SU-DHL-6 (cell line): ENCODE data around the gene DEDD2.

Experiments
- H2AFZ ChIP-seq: fragments of 200-600 bp; sonication (generic); 2 replicates; pipeline ENCODE4 v1.6.1; 2014; ENCODE audit warnings: low read depth, mild to moderate bottlenecking, moderate library complexity, mixed read lengths, antibody characterized with exemption, low read length; ENCODE audit not compliant: severe bottlenecking
- H3F3A ChIP-seq: fragments of 200-600 bp; shearing (Covaris generic); 2 replicates; pipeline ENCODE4 v1.6.0; 2016; ENCODE audit warnings: antibody characterized with exemption, mild to moderate bottlenecking; ENCODE audit not compliant: insufficient read depth
- H3K27ac ChIP-seq: fragments of 200-600 bp; sonication (generic); 2 replicates; pipeline ENCODE4 v1.5.1; 2016; ENCODE audit warnings: low read depth, mild to moderate bottlenecking, low read length, moderate library complexity, mixed read lengths
- H3K27me3 ChIP-seq: fragments of 200-600 bp; sonication (generic), shearing (Covaris generic); 2 replicates; pipeline ENCODE4 v1.6.0; 2014; ENCODE audit warnings: mild to moderate bottlenecking, low read length
- H3K36me3 ChIP-seq: fragments of 200-600 bp; sonication (generic); 2 replicates; pipeline ENCODE4 v1.6.1; 2014; ENCODE audit warnings: mild to moderate bottlenecking, low read length, mixed read lengths
- H3K4me2 ChIP-seq: fragments of 300-600, 200-600 bp; shearing (Covaris generic), sonication (generic); 2 replicates; pipeline ENCODE4 v1.6.0; 2014; ENCODE audit warnings: low read length, low read depth, mild to moderate bottlenecking; ENCODE audit not compliant: poor library complexity, severe bottlenecking
- H3K4me3 ChIP-seq: fragments of 200-600 bp; sonication (generic); 2 replicates; pipeline ENCODE4 v1.5.1; 2014; ENCODE audit warnings: antibody characterized with exemption, low read length, mild to moderate bottlenecking, mixed read lengths; ENCODE audit not compliant: insufficient read depth, poor library complexity, severe bottlenecking
- H3K79me2 ChIP-seq: fragments of 200-600 bp; sonication (generic); 2 replicates; pipeline ENCODE4 v1.6.1; 2014; ENCODE audit warnings: mild to moderate bottlenecking, low read length, moderate library complexity; ENCODE audit not compliant: insufficient read depth
- H3K9ac ChIP-seq: fragments of 200-600 bp; sonication (generic); 2 replicates; pipeline ENCODE4 v1.7.0; 2014; ENCODE audit warnings: mild to moderate bottlenecking, low read length
- H3K9me2 ChIP-seq: fragments of 200-600 bp; sonication (generic); replicated peaks from 2 replicates; pipeline ENCODE4 v1.6.1; 2014; ENCODE audit warnings: low read length; ENCODE audit not compliant: insufficient read depth
- H3K9me3 ChIP-seq: fragments of 200-600 bp; sonication (generic); 2 replicates; pipeline ENCODE4 v1.6.1; 2014; ENCODE audit warnings: low read length, mixed read lengths; ENCODE audit not compliant: insufficient read depth
- H4K20me1 ChIP-seq: fragments of 200-600 bp; sonication (generic); 2 replicates; pipeline ENCODE4 v1.6.1; 2014; ENCODE audit warnings: low read depth, mild to moderate bottlenecking, antibody characterized with exemption, low read length, moderate library complexity, mixed read lengths
- CTCF ChIP-seq: fragments of 200-600 bp; sonication (generic); IDR thresholded peaks from one replicate; pipeline ENCODE4 v1.5.1; 2017; ENCODE audit warnings: antibody characterized with exemption, mild to moderate bottlenecking, low read length, moderate library complexity; ENCODE audit not compliant: insufficient read depth, poor library complexity, severe bottlenecking
- EZH2phosphoT487 ChIP-seq: fragments of 200-600 bp; sonication (generic), shearing (Covaris generic); conservative IDR thresholded peaks from 2 replicates; pipeline ENCODE4 v1.6.1; 2018; ENCODE audit warnings: mild to moderate bottlenecking, antibody characterized with exemption, low read length, moderate library complexity, mixed read lengths

Gene DEDD2

GRCh38 chr19:42176990-42177685 lies 40.3 kb downstream of the DEDD2 start:
- 0 out of 2 replicates have a peak, but pooled peaks cover 5% of the 10 kb centered on the region for H3F3A ChIP-seq
- no peaks in the 10 kb centered on the region for H3K79me2 ChIP-seq
- peak overlapping the region; percentile 55 for H3K9ac ChIP-seq
- peaks cover 3% of the 10 kb centered on the region; the same call in 1 of the 2 replicates for H3K27me3 ChIP-seq
- no peaks in the 10 kb centered on the region for H4K20me1 ChIP-seq
- H3K4me3 ChIP-seq: peak overlapping the region; percentile 64
- H3K9me3 ChIP-seq: no peaks in the 10 kb centered on the region
- H3K36me3 ChIP-seq: no peaks in the 10 kb centered on the region
- H3K4me2 ChIP-seq: peak overlapping the region; percentile 94
- H2AFZ ChIP-seq: peak overlapping the region; percentile 90
- H3K27ac ChIP-seq: no peak overlapping the region
- TF ChIP-seq EZH2phosphoT487: peak; percentile 51; the same call in 1 of the 2 replicates
- TF ChIP-seq CTCF: peak; percentile 21
- H3K9me2 ChIP-seq: no peaks in the 10 kb centered on the region

GRCh38 chr19:42176649-42176989 lies 40.9 kb downstream of the DEDD2 start:
- H3K27me3 ChIP-seq: peaks cover 3% of the 10 kb centered on the region; the same call in 1 of the 2 replicates
- H3K79me2 ChIP-seq: no peaks in the 10 kb centered on the region
- peak overlapping the region; percentile 54 for H3K4me3 ChIP-seq
- H3K9ac ChIP-seq: peak overlapping the region; percentile 50
- H3K9me3 ChIP-seq: no peaks in the 10 kb centered on the region
- no peaks in the 10 kb centered on the region for H3K36me3 ChIP-seq
- H3F3A ChIP-seq: 0 out of 2 replicates have a peak, but pooled peaks cover 5% of the 10 kb centered on the region
- no peaks in the 10 kb centered on the region for H3K9me2 ChIP-seq
- H4K20me1 ChIP-seq: no peaks in the 10 kb centered on the region
- H2AFZ ChIP-seq: peak overlapping the region; percentile 91
- TF ChIP-seq CTCF (no peak), EZH2phosphoT487 (no peak)
- H3K27ac ChIP-seq: no peak overlapping the region
- peak overlapping the region; percentile 94 for H3K4me2 ChIP-seq

GRCh38 chr19:42175952-42176648 lies 41.4 kb downstream of the DEDD2 start:
- H3K27ac ChIP-seq: no peak overlapping the region
- peaks cover 3% of the 10 kb centered on the region; the same call in 1 of the 2 replicates for H3K27me3 ChIP-seq
- no peaks in the 10 kb centered on the region for H3K36me3 ChIP-seq
- peak overlapping the region; percentile 91 for H2AFZ ChIP-seq
- no peaks in the 10 kb centered on the region for H3K9me2 ChIP-seq
- H3K4me2 ChIP-seq: peak overlapping the region; percentile 94
- H3F3A ChIP-seq: 0 out of 2 replicates have a peak, but pooled peaks cover 5% of the 10 kb centered on the region
- H3K9ac ChIP-seq: peak overlapping the region; percentile 50
- peak overlapping the region; percentile 54 for H3K4me3 ChIP-seq
- no peaks in the 10 kb centered on the region for H4K20me1 ChIP-seq
- no peaks in the 10 kb centered on the region for H3K79me2 ChIP-seq
- H3K9me3 ChIP-seq: no peaks in the 10 kb centered on the region
- TF ChIP-seq CTCF: no peak
